CD14-positive monocyte (primary cell): ENCODE measurements around the gene HAND1. TPM values are rescaled to one million over a fixed set of nuclear protein-coding genes. Genes with fewer than 3 reads are reported as not detected.
A peak's percentile ranks its signal among the peaks of the same experiment; 100 is the strongest.

Experiments
- DNase-seq, 3 donors: peaks; one replicate each; pipeline ENCODE4 v3.0.0-alpha.2; 2011 to 2022
- H2AFZ ChIP-seq: 2 replicates; pipeline ENCODE4 v1.6.0; 2012; ENCODE audit warnings: mild to moderate bottlenecking, low read depth, low read length, inconsistent platforms; ENCODE audit not compliant: insufficient read depth, poor library complexity, severe bottlenecking
- H3K27ac ChIP-seq, 2 donors: 1 replicate in 1 of 2; 2 replicates in 1 of 2; pipeline ENCODE4 v1.5.1; 2012 to 2013; ENCODE audit warnings: low read length in 2 of 2, control low read depth in 1 of 2, inconsistent platforms in 1 of 2, low read depth in 1 of 2, mild to moderate bottlenecking in 1 of 2
- H3K27me3 ChIP-seq, 2 donors: one replicate each; pipeline versions ENCODE4 v1.6.0 to v1.6.1; 2011 to 2013; ENCODE audit warnings: low read length in 2 of 2; ENCODE audit not compliant: control insufficient read depth in 2 of 2, insufficient read depth in 2 of 2
- H3K36me3 ChIP-seq, 2 donors: replicated peaks in 1 of 2; 1 replicate in 1 of 2; 2 replicates in 1 of 2; pipeline versions ENCODE4 v1.5.1 to v1.6.1; 2012 to 2013; ENCODE audit warnings: low read length in 2 of 2, control low read depth in 1 of 2, inconsistent platforms in 1 of 2, mild to moderate bottlenecking in 1 of 2; ENCODE audit not compliant: insufficient read depth in 2 of 2, control insufficient read depth in 1 of 2
- H3K4me1 ChIP-seq, 2 donors: 1 replicate in 1 of 2; 2 replicates in 1 of 2; pipeline versions ENCODE4 v1.5.1 to v1.6.1; 2012 to 2013; ENCODE audit warnings: low read length in 2 of 2, control low read depth in 1 of 2, inconsistent platforms in 1 of 2, mild to moderate bottlenecking in 1 of 2, moderate library complexity in 1 of 2; ENCODE audit not compliant: insufficient read depth in 2 of 2, control insufficient read depth in 1 of 2
- H3K4me2 ChIP-seq: replicated peaks from 2 replicates; pipeline ENCODE3; 2012; ENCODE audit warnings: low read length, moderate library complexity, mild to moderate bottlenecking; ENCODE audit not compliant: poor library complexity, severe bottlenecking; ENCODE audit errors: extremely low read depth
- H3K4me3 ChIP-seq, 3 experiments: fragments of 200-600 bp in 1 of 3; sonication (generic) in 1 of 3; replicated peaks in 1 of 3; 1 replicate in 2 of 3; 2 replicates in 1 of 3; pipeline ENCODE4 v1.5.1; 2011 to 2013; ENCODE audit warnings: low read length in 3 of 3, mild to moderate bottlenecking in 3 of 3, control low read depth in 2 of 3, low read depth in 2 of 3, inconsistent platforms in 1 of 3, moderate library complexity in 1 of 3
- H3K79me2 ChIP-seq: 2 replicates; pipeline ENCODE4 v1.6.0; 2012; ENCODE audit warnings: mild to moderate bottlenecking, control low read depth, inconsistent platforms, low read length, moderate library complexity; ENCODE audit not compliant: insufficient read depth
- H3K9ac ChIP-seq: 2 replicates; pipeline ENCODE4 v1.6.0; 2017; ENCODE audit warnings: low read length, mild to moderate bottlenecking; ENCODE audit not compliant: insufficient read depth, poor library complexity, severe bottlenecking
- H3K9me3 ChIP-seq, 2 donors: replicated peaks in 1 of 2; 1 replicate in 1 of 2; 2 replicates in 1 of 2; pipeline versions ENCODE4 v1.5.1 to v1.6.1; 2012 to 2013; ENCODE audit warnings: low read length in 2 of 2, control low read depth in 1 of 2; ENCODE audit not compliant: control insufficient read depth in 1 of 2, insufficient read depth in 1 of 2
- H4K20me1 ChIP-seq: 2 replicates; pipeline ENCODE4 v1.6.0; 2012; ENCODE audit warnings: mild to moderate bottlenecking, low read length, control low read depth, moderate library complexity; ENCODE audit not compliant: insufficient read depth
- H3K27ac Mint-ChIP-seq, 7 donors: one replicate each; pipeline ENCODE4 v1.8.0; 2020; ENCODE audit warnings: mild to moderate bottlenecking in 7 of 7, mixed read lengths in 7 of 7, moderate library complexity in 6 of 7, inconsistent platforms in 2 of 7
- H3K27me3 Mint-ChIP-seq, 3 donors: one replicate each; pipeline ENCODE4 v1.8.0; 2021 to 2022; ENCODE audit warnings: low read depth in 3 of 3, mild to moderate bottlenecking in 3 of 3, mixed read lengths in 3 of 3, moderate library complexity in 3 of 3, inconsistent platforms in 1 of 3
- H3K36me3 Mint-ChIP-seq, 2 donors: one replicate each; pipeline ENCODE4 v1.8.0; 2020; ENCODE audit warnings: mixed read lengths in 2 of 2, inconsistent platforms in 1 of 2, mild to moderate bottlenecking in 1 of 2
- H3K4me1 Mint-ChIP-seq: one replicate; pipeline ENCODE4 v1.8.0; 2020; ENCODE audit warnings: mild to moderate bottlenecking, mixed read lengths
- H3K4me3 Mint-ChIP-seq, 2 donors: one replicate each; pipeline ENCODE4 v1.8.0; 2020; ENCODE audit warnings: mild to moderate bottlenecking in 2 of 2, mixed read lengths in 2 of 2, moderate library complexity in 1 of 2
- H3K9me3 Mint-ChIP-seq, 7 donors: one replicate each; pipeline ENCODE4 v1.8.0; 2020 to 2022; ENCODE audit warnings: mixed read lengths in 7 of 7, mild to moderate bottlenecking in 6 of 7, moderate library complexity in 6 of 7, inconsistent platforms in 2 of 7
- CTCF ChIP-seq: fragments of 200-600 bp; IDR thresholded peaks from one replicate; pipeline ENCODE4 v1.8.0; 2022; ENCODE audit warnings: antibody characterized with exemption, mild to moderate bottlenecking
- WGBS: methylation state at CpG from one replicate; pipeline ENCODE4 v1.1.5; 2013; ENCODE audit warnings: missing lambda C conversion rate; ENCODE audit not compliant: insufficient coverage; 5-methylcytosine and 5-hydroxymethylcytosine counted together
- intact Hi-C, 2 donors: fragments of 100-400 bp; cut with micrococcal nuclease; formaldehyde crosslinking; loops; one replicate each; pipeline versions ENCODE4 v1.15.0 to v1.15.1; 2023
- polyA plus RNA-seq, 3 donors: library from polyadenylated mRNA; depleted of rRNA in 1 of 3; unstranded in 2 of 3; stranded (reverse) in 1 of 3; fragments of 300-500 nt in 2 of 3; fragments of >200 nt in 1 of 3; fragmentation: Illumina TruSeq in 2 of 3; gene quantifications; 1 replicate in 2 of 3; 2 replicates in 1 of 3; pipeline ENCODE4 v1.2.3, GENCODE V29; 2012 to 2021

Gene HAND1
- polyA plus RNA-seq, 3 donors, result not detected

DNA sequence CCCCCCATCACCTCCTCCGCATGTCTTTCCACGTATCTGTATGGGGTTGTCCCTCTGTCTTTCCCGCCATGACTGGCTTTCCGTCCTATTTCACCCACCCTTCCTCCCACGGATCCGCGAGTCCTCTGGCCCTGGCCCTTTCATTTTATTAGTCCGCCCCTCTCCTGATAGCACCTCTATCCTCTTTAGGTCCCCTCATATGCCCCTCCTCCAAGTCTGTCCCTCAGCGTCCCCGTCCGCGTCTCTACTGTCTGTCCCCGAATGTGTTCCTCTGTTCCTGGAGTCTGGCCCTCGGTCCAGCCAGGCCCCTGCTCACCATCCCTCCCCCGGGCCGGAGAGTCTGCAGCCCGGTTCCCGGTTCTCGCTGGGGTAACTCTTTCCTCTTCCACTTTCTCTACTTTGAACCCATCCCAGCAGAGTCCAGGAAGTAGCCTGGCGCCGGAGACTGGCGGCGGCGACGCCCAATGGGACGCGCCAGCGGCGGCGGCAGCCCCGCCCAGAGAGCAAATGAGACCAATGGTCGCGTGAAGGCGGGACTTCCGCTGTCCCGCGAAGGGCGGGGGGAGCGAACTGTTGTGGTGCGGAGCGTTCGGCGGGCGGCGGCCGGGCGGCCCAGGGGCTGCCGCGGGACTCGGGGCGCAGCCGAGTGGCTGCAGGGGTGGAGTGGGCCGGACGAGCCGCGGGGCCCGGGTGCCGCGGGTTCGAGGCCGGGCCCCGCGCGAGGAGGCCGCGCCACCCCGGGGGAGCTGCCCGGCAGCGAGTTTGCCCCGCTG is 32.4 kb downstream of the HAND1 start, which contains the start of gene SAP30L:
TSS of gene SAP30L (plus strand) at position 576 of the 773 bp plus-strand sequence. CDS start 608 bp downstream, outside the sequence.
- H3K27ac Mint-ChIP-seq, result peak within 1 kb of the TSS; percentile 87 to 96 (median 93)
- peak within 1 kb of the TSS; percentile 98 for H3K4me3 Mint-ChIP-seq
- peak within 1 kb of the TSS; percentile 88 for H3K9ac ChIP-seq
- H3K4me2 ChIP-seq, result peak within 1 kb of the TSS; percentile 89
- H3K36me3 ChIP-seq, result peaks cover 17 to 37% of the 10 kb centered on the region in 2 donors
- peaks cover 46% of the 10 kb centered on the region for H4K20me1 ChIP-seq
- under 1% methylated on average over 70 of the region's 70 CpGs for WGBS
- peak within 1 kb of the TSS; percentile 91 to 94 (median 91) for H3K4me3 ChIP-seq
- H3K4me1 ChIP-seq, result peaks cover 34 to 43% of the 10 kb centered on the region in 2 donors
- H3K9me3 ChIP-seq, result no peaks in the 10 kb centered on the region
- peak within 1 kb of the TSS; percentile 90 for H2AFZ ChIP-seq
- no peaks in the 10 kb centered on the region for H3K9me3 Mint-ChIP-seq
- peak within 1 kb of the TSS; percentile 73 to 84 for H3K27ac ChIP-seq
- peaks cover 38% of the 10 kb centered on the region for H3K4me1 Mint-ChIP-seq
- TF ChIP-seq CTCF, result no peak
- H3K27me3 Mint-ChIP-seq, result peaks cover 0 to 5% (median 0%) of the 10 kb centered on the region in 3 donors
- intact Hi-C loops, result loop anchor here in 1 of 2 donors (5.0 to 10.0 kb wide), 3 partner anchors 251 to 412 kb away; partner anchors contain the start of genes CNOT8 and GALNT10
- peaks cover 69% of the 10 kb centered on the region for H3K79me2 ChIP-seq
- peak; percentile 93 to 95 (median 93) for DNase-seq
- no peaks in the 10 kb centered on the region for H3K27me3 ChIP-seq
- H3K36me3 Mint-ChIP-seq, result peaks cover 30 to 31% of the 10 kb centered on the region in 2 donors

DNA sequence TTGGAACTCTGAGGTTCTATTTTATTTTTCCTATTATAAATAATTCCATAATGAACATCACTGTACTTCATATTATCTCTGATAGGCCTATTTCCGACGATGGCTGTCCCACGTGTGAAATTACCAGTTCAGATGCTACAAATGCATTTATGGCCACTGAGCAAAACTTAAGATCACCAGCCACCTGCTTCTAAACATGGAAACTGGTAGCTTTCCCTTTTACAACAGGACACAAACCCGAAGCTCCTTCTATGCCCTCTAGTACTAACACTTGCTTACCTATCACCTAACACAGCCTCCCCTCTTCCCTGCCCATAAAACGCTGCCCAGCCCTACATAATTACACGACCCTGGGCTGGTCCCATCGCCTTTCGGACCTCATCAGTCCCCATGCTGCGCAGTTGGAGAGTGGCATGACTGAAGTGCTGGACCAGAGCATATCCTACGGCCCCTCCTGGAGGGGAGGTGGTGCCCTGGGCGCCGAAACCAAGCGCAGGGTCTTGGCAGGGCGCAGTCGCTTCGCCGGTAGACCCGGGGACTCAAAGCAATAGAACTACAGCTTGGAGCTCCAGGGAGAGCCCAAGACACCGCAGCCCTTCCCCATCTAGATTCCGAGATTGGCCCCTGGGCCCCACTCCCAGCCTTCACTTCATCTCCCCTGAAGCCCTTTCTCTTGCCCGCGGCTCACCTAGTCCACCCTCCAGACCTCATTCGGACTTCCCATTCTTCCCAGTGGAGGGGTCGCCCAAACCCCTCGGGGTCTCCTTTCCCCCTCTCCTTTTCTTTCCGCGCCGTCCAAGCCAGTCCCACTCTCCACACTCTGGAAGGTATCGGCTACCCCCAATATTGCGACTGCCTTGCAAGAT is 33.2 kb downstream of the HAND1 start:
- intact Hi-C loops, result loop anchor here in 1 of 2 donors (5.0 to 10.0 kb wide), 3 partner anchors 250 to 413 kb away; partner anchors contain the start of genes CNOT8 and GALNT10
- peak; percentile 5 to 10 (median 7) for DNase-seq
- H3K4me1 Mint-ChIP-seq, result peaks cover 38% of the 10 kb centered on the region
- WGBS, result 3% methylated on average over 28 of the region's 30 CpGs
- peak overlapping the region; percentile 87 to 96 (median 93) for H3K27ac Mint-ChIP-seq
- Histone ChIP-seq H3K27ac (peak overlapping the region; percentile 73 to 84), H3K36me3 (peaks cover 22 to 37% of the 10 kb centered on the region in 2 donors), H3K79me2 (peaks cover 61% of the 10 kb centered on the region), H3K9ac (peak overlapping the region; percentile 88), H3K4me3 (peak overlapping the region; percentile 91 to 94 (median 91)), H2AFZ (peak overlapping the region; percentile 90), H3K9me3 (no peaks in the 10 kb centered on the region), H3K4me2 (peak overlapping the region; percentile 89), H3K4me1 (peaks cover 34 to 43% of the 10 kb centered on the region in 2 donors), H4K20me1 (peaks cover 38% of the 10 kb centered on the region), H3K27me3 (no peaks in the 10 kb centered on the region)
- peak overlapping the region; percentile 98 for H3K4me3 Mint-ChIP-seq
- no peak for TF ChIP-seq CTCF
- H3K36me3 Mint-ChIP-seq, result peaks cover 29 to 31% of the 10 kb centered on the region in 2 donors
- H3K27me3 Mint-ChIP-seq, result peaks cover 0 to 5% (median 0%) of the 10 kb centered on the region in 3 donors
- no peaks in the 10 kb centered on the region for H3K9me3 Mint-ChIP-seq
